HepG2 (cell line): Measurements from ENCODE around the gene MYO18A. TPM values are rescaled to one million over a fixed set of nuclear protein-coding genes. Genes with fewer than 3 reads are reported as not detected.

ENCODE experiments used
- ARNTL ChIP-seq: sonication (generic); formaldehyde crosslinking; IDR thresholded peaks from 2 replicates; pipeline ENCODE4 v1.4.0; 2020; ENCODE audit warnings: mild to moderate bottlenecking, missing genetic modification reagents
- BCLAF1 ChIP-seq: fragments of 450-650 bp; IDR thresholded peaks from 2 replicates; pipeline ENCODE4 v1.6.1; 2017; ENCODE audit warnings: mild to moderate bottlenecking
- BHLHE40 ChIP-seq: IDR thresholded peaks from 2 replicates; pipeline ENCODE4 v1.6.1; 2011; ENCODE audit warnings: low read length, improper control_type of control experiment
- FOXO1 ChIP-seq: sonication (generic); formaldehyde crosslinking; IDR thresholded peaks from 2 replicates; pipeline ENCODE4 v1.4.0; 2020; ENCODE audit warnings: missing genetic modification reagents
- GZF1 ChIP-seq: sonication (generic); formaldehyde crosslinking; IDR thresholded peaks from 2 replicates; pipeline ENCODE4 v1.5.1; 2020; ENCODE audit warnings: mild to moderate bottlenecking, missing genetic modification reagents
- MXI1 ChIP-seq: IDR thresholded peaks from 3 replicates; pipeline ENCODE4 v1.6.1; 2012; ENCODE audit warnings: low read depth, low read length, inconsistent platforms, borderline replicate concordance
- RAD21 ChIP-seq: fragments of 450-650 bp; formaldehyde crosslinking; IDR thresholded peaks from 2 replicates; pipeline ENCODE4 v1.5.0; 2020; ENCODE audit warnings: mild to moderate bottlenecking
- RARA ChIP-seq: IDR thresholded peaks from 2 replicates; pipeline ENCODE4 v1.6.1; 2016; ENCODE audit warnings: missing genetic modification reagents, missing compliant biosample characterization
- RBAK ChIP-seq: sonication (generic); formaldehyde crosslinking; IDR thresholded peaks from 2 replicates; pipeline ENCODE4 v1.5.1; 2020; ENCODE audit warnings: mild to moderate bottlenecking, missing genetic modification reagents
- RFXAP ChIP-seq: sonication (generic); formaldehyde crosslinking; IDR thresholded peaks from 2 replicates; pipeline ENCODE4 v1.4.0; 2020; ENCODE audit warnings: missing genetic modification reagents, borderline replicate concordance
- RXRA ChIP-seq: sonication (generic); formaldehyde crosslinking; IDR thresholded peaks from 2 replicates; pipeline ENCODE4 v1.5.1; 2020; ENCODE audit warnings: missing genetic modification reagents
- SP2 ChIP-seq: sonication (generic); formaldehyde crosslinking; IDR thresholded peaks from 2 replicates; pipeline ENCODE4 v1.5.1; 2020; ENCODE audit warnings: mild to moderate bottlenecking, missing genetic modification reagents
- SYNCRIP ChIP-seq: fragments of 200-400 bp; formaldehyde crosslinking; IDR thresholded peaks from 2 replicates; pipeline ENCODE4 v1.6.1; 2018; ENCODE audit warnings: mild to moderate bottlenecking, low read depth, low read length; ENCODE audit not compliant: insufficient read depth
- USF2 ChIP-seq, 2 experiments: sonication (generic) in 1 of 2; formaldehyde crosslinking in 1 of 2; IDR thresholded peaks; 2 replicates each; pipeline versions ENCODE4 v1.5.1 to v1.6.1; 2011 to 2020; ENCODE audit warnings: borderline replicate concordance in 1 of 2, low read depth in 1 of 2, low read length in 1 of 2, mild to moderate bottlenecking in 1 of 2, missing genetic modification reagents in 1 of 2, moderate library complexity in 1 of 2
- ZBTB38 ChIP-seq: sonication (generic); formaldehyde crosslinking; IDR thresholded peaks from 2 replicates; pipeline ENCODE4 v1.5.1; 2020; ENCODE audit warnings: mild to moderate bottlenecking, missing genetic modification reagents
- ZGPAT ChIP-seq: IDR thresholded peaks from 2 replicates; pipeline ENCODE4 v1.6.1; 2016; ENCODE audit warnings: mild to moderate bottlenecking
- ZNF20 ChIP-seq: sonication (generic); formaldehyde crosslinking; IDR thresholded peaks from 2 replicates; pipeline ENCODE4 v1.4.0; 2020; ENCODE audit warnings: mild to moderate bottlenecking, moderate library complexity, missing genetic modification reagents
- ZNF30 ChIP-seq: sonication (generic); formaldehyde crosslinking; IDR thresholded peaks from 2 replicates; pipeline ENCODE4 v1.5.0; 2020; ENCODE audit warnings: mild to moderate bottlenecking, missing genetic modification reagents
- ZNF354B ChIP-seq: sonication (generic); formaldehyde crosslinking; IDR thresholded peaks from 2 replicates; pipeline ENCODE4 v1.8.0; 2022; ENCODE audit warnings: mild to moderate bottlenecking, missing genetic modification reagents
- ZNF44 ChIP-seq: sonication (generic); formaldehyde crosslinking; IDR thresholded peaks from 2 replicates; pipeline ENCODE4 v1.5.1; 2020; ENCODE audit warnings: mild to moderate bottlenecking, missing genetic modification reagents
- ZNF556 ChIP-seq: sonication (generic); formaldehyde crosslinking; IDR thresholded peaks from 2 replicates; pipeline ENCODE4 v1.4.0; 2020; ENCODE audit warnings: mild to moderate bottlenecking, missing genetic modification reagents, borderline replicate concordance
- ZNF607 ChIP-seq: sonication (generic); formaldehyde crosslinking; IDR thresholded peaks from 2 replicates; pipeline ENCODE4 v1.5.1; 2020; ENCODE audit warnings: missing genetic modification reagents, mild to moderate bottlenecking, borderline replicate concordance
- ZSCAN29 ChIP-seq: sonication (generic); formaldehyde crosslinking; conservative IDR thresholded peaks from 2 replicates; pipeline ENCODE4 v1.4.0; 2020; ENCODE audit warnings: mild to moderate bottlenecking, missing genetic modification reagents
- polyA plus RNA-seq, 8 experiments: library from polyadenylated mRNA; depleted of rRNA in 3 of 8; stranded (reverse) in 7 of 8; unstranded in 1 of 8; fragments of >200 nt; fragmentation: Illumina TruSeq in 4 of 8; extraction: Trizol in 4 of 8; gene quantifications; 2 replicates each; pipeline versions ENCODE4 v1.2.1 to v1.2.3, GENCODE V29; 2011 to 2016; ENCODE audit warnings: low read depth in 4 of 8, missing spikeins in 1 of 8, mixed read lengths in 1 of 8; ENCODE audit not compliant: insufficient read depth in 1 of 8
- total RNA-seq, 5 experiments: library from RNA; depleted of rRNA; stranded (reverse); fragments of >200 nt; fragmentation: Illumina TruSeq; extraction: Trizol; gene quantifications; 2 replicates each; pipeline ENCODE4 v1.2.3, GENCODE V29; 2016; ENCODE audit warnings: low read depth in 1 of 5

MYO18A gene
- total and polyA plus RNA-seq, 2 of the 13 experiments (the other 11 are each of a cell fraction or from before 2014, with no cell fraction given) = 16.8 to 24.8 TPM

GRCh38 chr17:29169806-29170591 lies 10.2 kb downstream of the MYO18A start (continued):
- TF ChIP-seq GZF1 (CRISPR knock-in tag) = no peak
- TF ChIP-seq ZGPAT (CRISPR knock-in tag) = no peak
- TF ChIP-seq BCLAF1 = no peak
- no peak for TF ChIP-seq SP2
- no peak for TF ChIP-seq RBAK (CRISPR knock-in tag)
- TF ChIP-seq ZNF354B (CRISPR knock-in tag) = no peak
- no peak for TF ChIP-seq FOXO1 (CRISPR knock-in tag)
- no peak for TF ChIP-seq ZSCAN29 (CRISPR knock-in tag)
- TF ChIP-seq ZNF607 (CRISPR knock-in tag) = no peak
- TF ChIP-seq USF2 (IDR thresholded peaks at IDR 0.05; ENCODE audit: low read depth, low read length) = no peak
- no peak for TF ChIP-seq USF2 (CRISPR knock-in tag; IDR thresholded peaks at IDR 0.05; ENCODE audit: borderline replicate concordance)
- TF ChIP-seq ZNF44 (CRISPR knock-in tag) = no peak
- no peak for TF ChIP-seq ZNF20 (CRISPR knock-in tag)
- TF ChIP-seq ARNTL (CRISPR knock-in tag) = peak; percentile 47; the same call in 1 of the 2 replicates
- no peak for TF ChIP-seq ZNF30 (CRISPR knock-in tag)
- no peak for TF ChIP-seq SYNCRIP
- no peak for TF ChIP-seq BHLHE40
- no peak for TF ChIP-seq RFXAP
- TF ChIP-seq ZBTB38 (CRISPR knock-in tag) = peak; percentile 42; the same call in 1 of the 2 replicates
- no peak; the same call in 1 of the 2 replicates for TF ChIP-seq RAD21 (CRISPR knock-in tag)
- TF ChIP-seq ZNF556 = peak; percentile 54; the same call in 1 of the 2 replicates
- TF ChIP-seq RARA = 0 out of 2 replicates have a peak, but pooled peaks have one; percentile 48
- 0 out of 2 replicates have a peak, but pooled peaks have one; percentile 16 for TF ChIP-seq RXRA
- 0 out of 3 replicates have a peak, but pooled peaks have one; percentile 24 for TF ChIP-seq MXI1
